RPMI8226 (cell line): ENCODE data around the gene CYTH4.

Experiments used
- DNase-seq: peaks from one replicate; pipeline ENCODE4 v3.0.0-alpha.2; 2015

CYTH4 gene

GRCh38 chr22:37352481-37352880 is 70.2 kb downstream of the CYTH4 start:
- DNase-seq, result no peak

DNA sequence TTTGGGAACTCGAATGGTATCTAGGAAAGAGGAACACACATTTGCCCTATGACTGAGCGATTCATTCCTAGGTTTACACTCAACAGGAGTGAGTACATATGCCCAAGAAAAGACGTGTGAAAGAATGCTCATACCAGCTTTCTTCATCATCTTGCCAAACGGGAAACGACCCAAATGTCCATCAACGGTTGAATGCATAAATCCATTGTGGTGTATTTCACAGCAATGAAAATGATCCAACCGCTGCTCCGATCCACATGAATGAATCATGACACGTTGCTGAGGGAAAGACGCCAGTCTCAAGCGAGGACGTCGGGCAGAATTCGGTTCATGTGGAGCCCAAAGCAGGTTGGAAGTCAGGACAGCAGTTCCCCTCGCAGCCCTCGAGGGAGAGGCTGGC is 71.5 kb downstream of the CYTH4 start:
- DNase-seq, result no peak

DNA sequence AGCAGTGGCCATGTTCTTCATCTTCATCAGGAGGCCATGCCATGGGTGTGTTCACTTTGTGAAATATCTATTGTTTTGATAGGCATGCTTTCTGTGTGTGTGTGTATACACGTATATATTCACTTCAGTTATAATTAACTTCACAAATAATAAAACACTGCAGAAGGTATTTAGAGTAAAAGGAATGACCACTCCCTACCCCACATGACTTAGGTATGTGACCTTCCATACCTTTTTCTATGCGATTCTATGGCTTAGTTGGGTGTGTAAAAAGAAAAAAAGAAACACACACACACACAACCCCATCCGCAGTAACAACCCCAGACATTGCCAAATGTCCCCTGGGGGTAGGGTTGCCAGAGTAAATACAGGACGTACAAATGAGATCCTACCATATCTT is 72.0 kb downstream of the CYTH4 start:
- DNase-seq, result no peak

DNA sequence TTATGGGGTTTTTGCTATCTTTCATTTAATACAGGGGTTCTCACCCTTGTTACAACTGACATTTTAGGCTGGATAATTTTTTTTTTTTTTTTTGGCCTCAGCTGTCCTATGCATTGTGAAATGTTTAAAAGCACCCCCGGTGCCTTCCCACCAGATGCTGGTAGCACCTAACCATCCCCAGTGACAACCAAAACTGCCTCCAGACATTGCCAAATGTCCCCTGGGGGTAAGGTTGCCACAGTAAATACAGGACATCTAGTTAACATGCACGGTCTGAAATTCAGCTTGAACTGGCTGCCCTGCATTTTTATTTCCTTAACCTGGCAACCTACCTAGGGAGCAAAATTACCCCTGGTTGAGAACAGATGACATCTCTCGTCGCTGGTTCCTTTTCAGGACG is 72.4 kb downstream of the CYTH4 start:
- DNase-seq, result no peak

DNA sequence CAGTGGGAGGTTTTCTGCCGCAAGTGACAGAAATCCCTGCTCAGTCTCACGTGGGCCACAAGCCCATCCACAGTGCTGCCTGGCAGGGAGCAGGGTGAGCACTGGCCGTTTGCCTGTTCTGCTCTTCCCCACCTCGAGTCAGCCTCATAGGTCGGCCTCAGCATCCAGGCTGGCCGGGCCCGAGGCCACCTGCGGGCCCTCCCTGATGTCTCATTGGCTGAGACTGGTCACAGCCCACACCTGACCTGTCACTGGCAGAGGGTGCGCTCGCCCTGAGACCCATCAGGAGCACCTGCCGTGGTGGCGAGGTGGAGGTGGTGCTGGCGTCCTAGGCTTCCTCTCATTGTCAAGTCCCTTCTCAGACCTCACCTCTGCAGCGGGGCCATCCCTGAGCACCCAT is 72.9 kb downstream of the CYTH4 start:
- DNase-seq, result no peak

DNA sequence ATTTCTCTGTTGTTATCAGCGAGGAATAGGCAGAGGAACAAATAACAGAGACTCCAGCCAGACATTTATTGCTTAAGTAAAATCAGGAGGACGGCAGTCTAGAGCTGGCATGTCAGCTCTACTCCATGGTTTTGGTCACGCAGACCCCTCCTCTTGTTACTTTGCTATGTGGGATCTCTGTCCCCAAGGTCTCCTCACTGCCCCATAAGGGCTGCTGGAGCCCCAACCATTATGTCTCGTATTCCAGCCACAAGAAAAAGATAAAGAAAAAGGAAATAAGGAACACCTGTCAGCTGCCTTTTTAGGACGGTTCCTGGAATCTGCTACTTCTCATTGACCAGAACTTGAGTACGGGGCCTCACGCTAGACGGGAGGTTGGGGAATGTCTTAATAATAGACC is 74.6 kb downstream of the CYTH4 start:
- DNase-seq, result no peak

DNA sequence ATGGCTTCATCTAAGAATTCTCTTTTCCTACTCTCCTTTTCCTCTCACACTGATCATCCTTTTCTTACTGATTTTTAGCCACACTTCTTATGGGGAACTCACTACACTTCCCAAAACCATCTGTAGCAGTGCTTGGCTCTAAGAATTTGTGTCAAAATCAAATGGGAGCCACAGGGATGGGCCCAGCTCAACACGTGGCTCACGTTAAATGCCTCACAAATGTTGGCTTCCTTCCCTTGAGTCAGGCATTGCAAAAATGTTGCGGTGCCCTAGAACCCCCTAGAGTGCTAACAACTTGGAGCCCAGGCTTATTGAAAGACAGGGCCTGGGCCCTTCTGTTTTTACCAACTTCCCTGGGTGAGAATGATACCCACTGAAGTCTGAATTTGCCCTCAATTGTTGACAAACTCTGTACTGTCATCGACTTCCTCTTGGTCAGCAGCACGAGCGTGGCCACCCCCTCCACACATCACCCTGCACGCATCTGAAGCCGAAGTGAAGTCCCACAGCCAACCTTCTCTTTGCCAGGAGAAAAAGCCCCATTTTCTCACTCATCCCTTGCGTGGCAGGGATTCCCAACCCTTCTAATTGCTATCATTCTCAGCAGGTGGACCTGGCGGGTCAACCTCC is 75.3 kb downstream of the CYTH4 start:
- DNase-seq, result no peak

DNA sequence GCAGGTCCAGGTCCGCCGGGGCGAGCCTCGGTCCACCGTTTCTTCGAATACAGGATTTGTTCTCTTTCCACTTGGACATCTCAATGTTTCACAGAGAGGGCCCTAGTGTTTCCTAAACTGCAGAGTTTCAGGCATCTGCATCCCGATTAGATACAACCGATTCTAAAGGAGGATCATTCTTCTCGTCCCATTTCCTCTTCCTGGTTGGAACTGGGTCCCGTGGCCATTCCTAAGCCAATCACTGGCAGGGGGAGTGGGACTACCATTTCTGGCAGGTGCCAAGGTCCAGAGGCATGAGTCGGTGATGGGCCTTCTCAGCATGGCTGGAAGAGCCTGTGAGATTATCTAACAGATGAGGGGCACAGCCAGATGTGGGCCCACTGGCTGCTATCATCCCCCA is 76.1 kb downstream of the CYTH4 start:
- DNase-seq, result no peak

DNA sequence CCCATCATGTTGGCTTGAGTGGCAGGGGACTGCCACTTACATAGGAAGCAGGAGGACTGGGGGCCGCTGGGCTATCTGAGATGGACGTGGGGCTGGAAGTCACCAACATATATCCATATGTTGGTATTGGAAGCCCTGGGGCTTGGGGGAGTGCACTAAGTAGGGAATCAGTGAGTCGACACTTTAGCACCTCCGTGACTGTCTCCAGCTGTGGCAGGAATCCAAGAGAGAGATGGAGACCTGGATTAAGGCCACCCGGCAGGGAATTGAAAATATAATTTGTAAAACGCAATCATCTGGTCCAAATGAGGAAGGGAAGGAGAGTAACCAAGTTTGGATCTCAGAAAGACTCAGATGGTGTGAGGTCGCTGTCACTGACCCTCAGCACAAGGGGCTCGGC is 76.6 kb downstream of the CYTH4 start:
- DNase-seq, result no peak

- no peak for DNase-seq
Measured at GRCh38 chr22:37362621-37363020, 80.3 kb downstream of the CYTH4 start.

DNA sequence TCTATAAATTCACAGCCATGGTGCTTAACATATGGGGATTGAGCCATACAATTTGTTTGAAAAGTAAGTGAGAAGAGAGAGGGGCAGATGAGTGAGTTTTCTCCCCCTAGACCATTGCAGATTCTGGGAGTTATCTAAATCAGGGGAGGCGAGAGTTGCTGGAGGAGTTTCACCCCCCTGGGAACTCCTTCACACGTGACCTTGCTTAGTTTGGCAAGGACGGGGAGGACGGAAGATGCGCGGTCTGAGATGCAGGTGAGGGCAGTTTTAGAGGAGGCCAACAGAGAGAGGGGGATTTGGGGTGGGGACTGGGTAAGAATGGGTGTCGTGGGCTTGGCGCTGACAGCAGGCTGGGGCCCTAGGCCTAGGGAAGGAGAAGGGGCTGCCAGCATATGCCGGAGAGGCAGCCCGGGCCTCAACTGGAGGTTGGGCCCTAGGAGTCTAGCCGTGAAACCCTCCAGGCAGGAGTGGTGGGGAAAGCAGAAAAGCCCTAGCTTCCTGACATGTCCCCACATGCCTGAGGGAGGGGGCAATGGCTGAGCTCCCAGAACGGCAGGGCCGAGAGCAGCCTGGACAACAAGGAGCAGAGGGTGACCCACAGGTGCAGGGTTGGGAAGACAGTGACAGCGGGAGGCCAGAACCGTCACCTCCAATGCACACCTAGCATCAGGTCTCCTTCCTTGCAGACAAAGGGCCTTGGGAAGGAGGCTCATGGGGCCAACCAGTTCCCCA is 81.1 kb downstream of the CYTH4 start:
- no peak for DNase-seq
